Liver (tissue), 9 donors: ENCODE measurements around the gene HACL1. TPM values are rescaled to one million over a fixed set of nuclear protein-coding genes. Genes with fewer than 3 reads are reported as not detected.

Experiments
- DNase-seq: peaks from one replicate; pipeline ENCODE4 v3.0.0-alpha.2; 2017; ENCODE audit warnings: low spot score
- H3K27ac ChIP-seq, 2 donors: one replicate each; pipeline ENCODE4 v1.7.0; 2013; ENCODE audit warnings: inconsistent platforms in 2 of 2, low read length in 2 of 2, control low read depth in 1 of 2, low read depth in 1 of 2, mild to moderate bottlenecking in 1 of 2
- H3K27me3 ChIP-seq, 4 donors: one replicate each; pipeline versions ENCODE4 v1.6.1 to v1.7.0; 2013; ENCODE audit warnings: low read length in 3 of 4, inconsistent platforms in 1 of 4, mild to moderate bottlenecking in 1 of 4, moderate library complexity in 1 of 4; ENCODE audit not compliant: control insufficient read depth in 4 of 4, insufficient read depth in 4 of 4
- H3K36me3 ChIP-seq, 4 donors: one replicate each; pipeline versions ENCODE4 v1.6.1 to v1.7.0; 2013; ENCODE audit warnings: low read length in 3 of 4, mild to moderate bottlenecking in 3 of 4, low read depth in 1 of 4, moderate library complexity in 1 of 4; ENCODE audit not compliant: control insufficient read depth in 4 of 4, insufficient read depth in 3 of 4
- H3K4me1 ChIP-seq, 4 donors: one replicate each; pipeline versions ENCODE4 v1.6.1 to v1.7.0; 2013; ENCODE audit warnings: low read length in 3 of 4, mild to moderate bottlenecking in 3 of 4, moderate library complexity in 1 of 4; ENCODE audit not compliant: control insufficient read depth in 4 of 4, insufficient read depth in 4 of 4
- H3K4me3 ChIP-seq, 3 donors: one replicate each; pipeline versions ENCODE4 v1.6.1 to v1.7.0; 2013; ENCODE audit warnings: low read length in 3 of 3, control low read depth in 1 of 3, low read depth in 1 of 3, mild to moderate bottlenecking in 1 of 3
- H3K9ac ChIP-seq, 2 donors: one replicate each; pipeline ENCODE4 v1.7.0; 2013; ENCODE audit warnings: low read length in 2 of 2, mild to moderate bottlenecking in 2 of 2, moderate library complexity in 2 of 2, control low read depth in 1 of 2, low read depth in 1 of 2
- H3K9me3 ChIP-seq, 4 donors: one replicate each; pipeline versions ENCODE4 v1.6.1 to v1.7.0; 2013; ENCODE audit warnings: low read length in 3 of 4; ENCODE audit not compliant: control insufficient read depth in 4 of 4
- EGR1 ChIP-seq, 2 donors: IDR thresholded peaks; 2 replicates each; pipeline ENCODE4 v1.6.1; 2016 to 2018; ENCODE audit warnings: antibody characterized with exemption in 2 of 2, low read depth in 2 of 2
- FOXA1 ChIP-seq: IDR thresholded peaks from 2 replicates; pipeline ENCODE4 v1.6.1; 2016; ENCODE audit warnings: antibody characterized with exemption
- FOXA2 ChIP-seq: IDR thresholded peaks from 2 replicates; pipeline ENCODE4 v1.6.1; 2016; ENCODE audit warnings: antibody characterized with exemption
- GABPA ChIP-seq, 2 donors: IDR thresholded peaks in 1 of 2; conservative IDR thresholded peaks in 1 of 2; 2 replicates each; pipeline ENCODE4 v1.6.1; 2016; ENCODE audit warnings: antibody characterized with exemption in 2 of 2, mild to moderate bottlenecking in 1 of 2, moderate library complexity in 1 of 2
- HNF4A ChIP-seq, 2 donors: conservative IDR thresholded peaks; 2 replicates each; pipeline ENCODE4 v1.6.1; 2016; ENCODE audit warnings: antibody characterized with exemption in 2 of 2, mild to moderate bottlenecking in 2 of 2
- HNF4G ChIP-seq: IDR thresholded peaks from 2 replicates; pipeline ENCODE4 v1.6.1; 2016; ENCODE audit warnings: antibody characterized with exemption
- JUND ChIP-seq, 2 donors: IDR thresholded peaks; 2 replicates each; pipeline ENCODE4 v1.6.1; 2016; ENCODE audit warnings: antibody characterized with exemption in 2 of 2
- NR2F2 ChIP-seq: IDR thresholded peaks from 2 replicates; pipeline ENCODE4 v1.6.1; 2016; ENCODE audit warnings: antibody characterized with exemption
- RAD21 ChIP-seq, 2 donors: IDR thresholded peaks; 2 replicates each; pipeline ENCODE4 v1.6.1; 2016; ENCODE audit warnings: antibody characterized with exemption in 2 of 2, mild to moderate bottlenecking in 2 of 2
- RXRA ChIP-seq, 2 donors: IDR thresholded peaks; 2 replicates each; pipeline ENCODE4 v1.6.1; 2017 to 2018; ENCODE audit warnings: antibody characterized with exemption in 2 of 2, mild to moderate bottlenecking in 1 of 2
- SP1 ChIP-seq: IDR thresholded peaks from 2 replicates; pipeline ENCODE4 v1.6.1; 2018; ENCODE audit warnings: antibody characterized with exemption, mild to moderate bottlenecking
- TAF1 ChIP-seq: conservative IDR thresholded peaks from 2 replicates; pipeline ENCODE4 v1.6.1; 2016; ENCODE audit warnings: antibody characterized with exemption, mild to moderate bottlenecking
- YY1 ChIP-seq: IDR thresholded peaks from 2 replicates; pipeline ENCODE4 v1.6.1; 2016; ENCODE audit warnings: antibody characterized with exemption, mild to moderate bottlenecking
- WGBS: extraction: QIAGEN DNeasy Blood & Tissue Kit; methylation state at CpG from one replicate; pipeline ENCODE4 v1.1.7; 2013; 5-methylcytosine and 5-hydroxymethylcytosine counted together
- polyA plus RNA-seq, 2 donors: library from polyadenylated mRNA; stranded (reverse) in 1 of 2; unstranded in 1 of 2; fragments of 200-250 nt in 1 of 2; fragments of >200 nt in 1 of 2; fragmentation: Nextera tagmentation in 1 of 2; extraction: Ambion mirVana in 1 of 2; gene quantifications; one replicate each; pipeline versions ENCODE4 v1.2.1 to v1.2.3, GENCODE V29; 2013 to 2015
- total RNA-seq, 2 donors: library from RNA; depleted of rRNA; stranded (reverse); fragments of >200 nt; gene quantifications; one replicate each; pipeline ENCODE4 v1.2.3, GENCODE V29; 2014
- TF ChIP-seq, protein P1 (sequence below): IDR thresholded peaks from 2 replicates; pipeline ENCODE4 v1.6.1; 2016; ENCODE audit warnings: antibody characterized with exemption, mild to moderate bottlenecking
- TF ChIP-seq, protein P2 (sequence below): fragments of 150-350 bp; IDR thresholded peaks from 2 replicates; pipeline ENCODE4 v1.5.1; 2017; ENCODE audit warnings: improper control_type of control experiment, low read depth, low read length; ENCODE audit not compliant: missing input control
- TF ChIP-seq, protein P3 (sequence below): IDR thresholded peaks from 2 replicates; pipeline ENCODE4 v1.6.1; 2016; ENCODE audit warnings: antibody characterized with exemption
- TF ChIP-seq, protein P4 (sequence below): IDR thresholded peaks from 2 replicates; pipeline ENCODE4 v1.6.1; 2016; ENCODE audit warnings: antibody characterized with exemption
- TF ChIP-seq, protein P5 (sequence below): IDR thresholded peaks from 2 replicates; pipeline ENCODE4 v1.6.1; 2016; ENCODE audit warnings: antibody characterized with exemption
- donor health status: healthy.
- donor health status: healthy.
- donor health status: healthy.
- donor health status: healthy.
- donor health status: healthy.

The HACL1 gene
- total and polyA plus RNA-seq, 4 donors = 13.4 to 46.9 (median 32.2) TPM

DNA sequence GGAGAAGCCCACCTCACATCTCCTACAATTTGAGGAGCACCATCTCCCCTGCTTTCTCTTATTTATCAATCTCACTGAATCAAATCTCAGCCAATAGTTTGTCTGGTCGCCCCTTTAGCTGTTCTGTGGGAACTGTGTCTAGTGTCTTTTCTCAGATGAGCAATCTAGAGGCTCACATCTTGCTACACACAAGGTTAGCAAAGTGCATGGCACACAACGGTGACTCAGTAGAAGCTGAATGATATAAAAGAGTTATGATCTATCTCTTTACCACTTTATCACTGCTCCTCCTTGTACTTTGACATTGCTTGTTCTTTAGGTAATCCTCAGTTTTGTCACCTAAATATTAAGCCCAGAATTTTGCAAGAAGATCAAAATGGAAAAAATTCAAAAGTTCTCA, 63.0 kb downstream of the HACL1 start:
- Histone ChIP-seq H3K9me3 (no peaks in the 10 kb centered on the region), H3K4me1 (peaks cover 0 to 5% (median 2%) of the 10 kb centered on the region in 4 donors), H3K9ac (no peak overlapping the region), H3K27me3 (no peaks in the 10 kb centered on the region), H3K27ac (no peak overlapping the region), H3K4me3 (no peak overlapping the region), H3K36me3 (peaks cover 0 to 2% (median 0%) of the 10 kb centered on the region in 4 donors)
- TF ChIP-seq SP1 = no peak
- TF ChIP-seq FOXA2 = no peak
- TF ChIP-seq TAF1 = no peak
- TF ChIP-seq JUND (IDR thresholded peaks at IDR 0.05) = no peak
- TF ChIP-seq NR2F2 = no peak
- no peak for TF ChIP-seq RXRA (IDR thresholded peaks at IDR 0.05)
- TF ChIP-seq GABPA (IDR thresholded peaks at IDR 0.05 in 1 of 2, conservative IDR thresholded peaks at IDR 0.05 in 1 of 2) = no peak
- TF ChIP-seq, protein P1, sequence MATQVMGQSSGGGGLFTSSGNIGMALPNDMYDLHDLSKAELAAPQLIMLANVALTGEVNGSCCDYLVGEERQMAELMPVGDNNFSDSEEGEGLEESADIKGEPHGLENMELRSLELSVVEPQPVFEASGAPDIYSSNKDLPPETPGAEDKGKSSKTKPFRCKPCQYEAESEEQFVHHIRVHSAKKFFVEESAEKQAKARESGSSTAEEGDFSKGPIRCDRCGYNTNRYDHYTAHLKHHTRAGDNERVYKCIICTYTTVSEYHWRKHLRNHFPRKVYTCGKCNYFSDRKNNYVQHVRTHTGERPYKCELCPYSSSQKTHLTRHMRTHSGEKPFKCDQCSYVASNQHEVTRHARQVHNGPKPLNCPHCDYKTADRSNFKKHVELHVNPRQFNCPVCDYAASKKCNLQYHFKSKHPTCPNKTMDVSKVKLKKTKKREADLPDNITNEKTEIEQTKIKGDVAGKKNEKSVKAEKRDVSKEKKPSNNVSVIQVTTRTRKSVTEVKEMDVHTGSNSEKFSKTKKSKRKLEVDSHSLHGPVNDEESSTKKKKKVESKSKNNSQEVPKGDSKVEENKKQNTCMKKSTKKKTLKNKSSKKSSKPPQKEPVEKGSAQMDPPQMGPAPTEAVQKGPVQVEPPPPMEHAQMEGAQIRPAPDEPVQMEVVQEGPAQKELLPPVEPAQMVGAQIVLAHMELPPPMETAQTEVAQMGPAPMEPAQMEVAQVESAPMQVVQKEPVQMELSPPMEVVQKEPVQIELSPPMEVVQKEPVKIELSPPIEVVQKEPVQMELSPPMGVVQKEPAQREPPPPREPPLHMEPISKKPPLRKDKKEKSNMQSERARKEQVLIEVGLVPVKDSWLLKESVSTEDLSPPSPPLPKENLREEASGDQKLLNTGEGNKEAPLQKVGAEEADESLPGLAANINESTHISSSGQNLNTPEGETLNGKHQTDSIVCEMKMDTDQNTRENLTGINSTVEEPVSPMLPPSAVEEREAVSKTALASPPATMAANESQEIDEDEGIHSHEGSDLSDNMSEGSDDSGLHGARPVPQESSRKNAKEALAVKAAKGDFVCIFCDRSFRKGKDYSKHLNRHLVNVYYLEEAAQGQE = no peak
- TF ChIP-seq, protein P2, sequence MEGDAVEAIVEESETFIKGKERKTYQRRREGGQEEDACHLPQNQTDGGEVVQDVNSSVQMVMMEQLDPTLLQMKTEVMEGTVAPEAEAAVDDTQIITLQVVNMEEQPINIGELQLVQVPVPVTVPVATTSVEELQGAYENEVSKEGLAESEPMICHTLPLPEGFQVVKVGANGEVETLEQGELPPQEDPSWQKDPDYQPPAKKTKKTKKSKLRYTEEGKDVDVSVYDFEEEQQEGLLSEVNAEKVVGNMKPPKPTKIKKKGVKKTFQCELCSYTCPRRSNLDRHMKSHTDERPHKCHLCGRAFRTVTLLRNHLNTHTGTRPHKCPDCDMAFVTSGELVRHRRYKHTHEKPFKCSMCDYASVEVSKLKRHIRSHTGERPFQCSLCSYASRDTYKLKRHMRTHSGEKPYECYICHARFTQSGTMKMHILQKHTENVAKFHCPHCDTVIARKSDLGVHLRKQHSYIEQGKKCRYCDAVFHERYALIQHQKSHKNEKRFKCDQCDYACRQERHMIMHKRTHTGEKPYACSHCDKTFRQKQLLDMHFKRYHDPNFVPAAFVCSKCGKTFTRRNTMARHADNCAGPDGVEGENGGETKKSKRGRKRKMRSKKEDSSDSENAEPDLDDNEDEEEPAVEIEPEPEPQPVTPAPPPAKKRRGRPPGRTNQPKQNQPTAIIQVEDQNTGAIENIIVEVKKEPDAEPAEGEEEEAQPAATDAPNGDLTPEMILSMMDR = no peak
- TF ChIP-seq, protein P3, sequence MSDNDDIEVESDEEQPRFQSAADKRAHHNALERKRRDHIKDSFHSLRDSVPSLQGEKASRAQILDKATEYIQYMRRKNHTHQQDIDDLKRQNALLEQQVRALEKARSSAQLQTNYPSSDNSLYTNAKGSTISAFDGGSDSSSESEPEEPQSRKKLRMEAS = no peak
- TF ChIP-seq, protein P4, sequence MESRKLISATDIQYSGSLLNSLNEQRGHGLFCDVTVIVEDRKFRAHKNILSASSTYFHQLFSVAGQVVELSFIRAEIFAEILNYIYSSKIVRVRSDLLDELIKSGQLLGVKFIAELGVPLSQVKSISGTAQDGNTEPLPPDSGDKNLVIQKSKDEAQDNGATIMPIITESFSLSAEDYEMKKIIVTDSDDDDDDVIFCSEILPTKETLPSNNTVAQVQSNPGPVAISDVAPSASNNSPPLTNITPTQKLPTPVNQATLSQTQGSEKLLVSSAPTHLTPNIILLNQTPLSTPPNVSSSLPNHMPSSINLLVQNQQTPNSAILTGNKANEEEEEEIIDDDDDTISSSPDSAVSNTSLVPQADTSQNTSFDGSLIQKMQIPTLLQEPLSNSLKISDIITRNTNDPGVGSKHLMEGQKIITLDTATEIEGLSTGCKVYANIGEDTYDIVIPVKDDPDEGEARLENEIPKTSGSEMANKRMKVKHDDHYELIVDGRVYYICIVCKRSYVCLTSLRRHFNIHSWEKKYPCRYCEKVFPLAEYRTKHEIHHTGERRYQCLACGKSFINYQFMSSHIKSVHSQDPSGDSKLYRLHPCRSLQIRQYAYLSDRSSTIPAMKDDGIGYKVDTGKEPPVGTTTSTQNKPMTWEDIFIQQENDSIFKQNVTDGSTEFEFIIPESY = no peak
- no peak for TF ChIP-seq RAD21 (IDR thresholded peaks at IDR 0.05)
- TF ChIP-seq, protein P5, sequence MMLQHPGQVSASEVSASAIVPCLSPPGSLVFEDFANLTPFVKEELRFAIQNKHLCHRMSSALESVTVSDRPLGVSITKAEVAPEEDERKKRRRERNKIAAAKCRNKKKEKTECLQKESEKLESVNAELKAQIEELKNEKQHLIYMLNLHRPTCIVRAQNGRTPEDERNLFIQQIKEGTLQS = no peak
- no peak for TF ChIP-seq YY1
- TF ChIP-seq HNF4A (conservative IDR thresholded peaks at IDR 0.05) = no peak
- TF ChIP-seq EGR1 (IDR thresholded peaks at IDR 0.05; ENCODE audit: low read depth in 2 of 2) = no peak
- WGBS = 94% methylated on average over 2 of the region's 2 CpGs
- DNase-seq = no peak

DNA sequence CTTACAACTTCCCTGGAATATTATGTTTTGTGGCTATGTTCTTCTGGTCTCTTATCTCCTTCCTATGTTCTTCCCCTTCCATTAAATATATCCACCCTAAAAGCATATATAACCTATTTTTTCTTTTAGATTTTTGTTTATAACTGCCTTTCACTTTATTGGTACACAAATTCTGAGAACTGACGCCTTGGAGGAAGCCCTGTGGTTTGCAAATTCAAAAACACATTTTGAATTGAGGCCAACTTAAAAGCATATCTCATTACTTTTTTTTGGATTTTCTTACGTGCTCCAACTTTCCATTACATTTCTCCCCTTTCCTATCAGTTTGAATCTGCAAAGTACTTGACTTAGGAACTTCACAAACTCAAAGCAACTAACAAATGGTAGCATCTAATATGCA, 64.5 kb downstream of the HACL1 start:
- peaks cover 0 to 2% (median 0%) of the 10 kb centered on the region in 4 donors for H3K36me3 ChIP-seq
- no peak overlapping the region for H3K4me3 ChIP-seq
- no peaks in the 10 kb centered on the region for H3K9me3 ChIP-seq
- H3K4me1 ChIP-seq = no peaks in the 10 kb centered on the region
- 76% methylated on average over 2 of the region's 2 CpGs for WGBS
- no peak for DNase-seq
- H3K27ac ChIP-seq = no peak overlapping the region
- no peak overlapping the region for H3K9ac ChIP-seq
- H3K27me3 ChIP-seq = no peaks in the 10 kb centered on the region
- TF ChIP-seq HNF4A (conservative IDR thresholded peaks at IDR 0.05) = no peak
- TF ChIP-seq, protein P4 = no peak
- no peak for TF ChIP-seq TAF1
- no peak for TF ChIP-seq JUND (IDR thresholded peaks at IDR 0.05)
- TF ChIP-seq, protein P3 = no peak
- no peak for TF ChIP-seq SP1
- TF ChIP-seq FOXA1 = no peak
- no peak for TF ChIP-seq RAD21 (IDR thresholded peaks at IDR 0.05)
- no peak for TF ChIP-seq HNF4G
- TF ChIP-seq, protein P1 = no peak
- no peak for TF ChIP-seq YY1
- no peak for TF ChIP-seq GABPA (IDR thresholded peaks at IDR 0.05 in 1 of 2, conservative IDR thresholded peaks at IDR 0.05 in 1 of 2)
- no peak for TF ChIP-seq EGR1 (IDR thresholded peaks at IDR 0.05; ENCODE audit: low read depth in 2 of 2)
